Measurements from ENCODE around the gene PHKG2.

- TF ChIP-seq CTCF (IDR thresholded peaks at IDR 0.05) (no peak), ZFX (IDR thresholded peaks at IDR 0.05; ENCODE audit: borderline replicate concordance) (no peak)
Measured at GRCh38 chr16:30758988-30759491, 10.8 kb downstream of the PHKG2 start.

All from 22Rv1 (cell line).